A549 (cell line): ENCODE data around the gene MAGI2. TPM values are rescaled to one million over a fixed set of nuclear protein-coding genes. Genes with fewer than 3 reads are reported as not detected.

Experiments used
- ATAC-seq, 2 experiments: fragments of 200-7000 bp in 1 of 2; fragments of >200 bp in 1 of 2; cut with Nextera tagmentation in 1 of 2; cut with Tn5 transposase in 1 of 2; 3 replicates each; pipeline versions ENCODE4 v1.8.0 to v1.9.1; 2018 to 2020; ENCODE audit warnings: mild to moderate bottlenecking in 1 of 2, moderate library complexity in 1 of 2
- CTCF ChIA-PET: fragments of 300-600 bp; sonication (Branson Sonifier 250); formaldehyde crosslinking; extraction: SDS; loops from one replicate; lab custom pipeline; 2021; ENCODE audit warnings: antibody characterized with exemption, inconsistent platforms; lab: Yijun Ruan, JAX
- POLR2A ChIA-PET: fragments of 350-600 bp; formaldehyde crosslinking; extraction: SDS; loops from one replicate; lab custom pipeline; 2021; ENCODE audit warnings: antibody characterized with exemption, inconsistent platforms; lab: Yijun Ruan, JAX
- DNase-seq, 2 experiments: peaks; one replicate each; pipeline versions ENCODE4 v3.0.0 to v3.0.0-alpha.2; 2011 to 2016; ENCODE audit warnings: low read depth in 1 of 2, low spot score in 1 of 2
- FAIRE-seq: peaks from 2 replicates; lab custom pipeline; 2011; peaks lifted over from hg19 to GRCh38; lab: Jason Lieb, UNC
- H3K27ac ChIP-seq, 2 experiments: fragments of >200 bp; sonication (Bioruptor Twin); formaldehyde crosslinking; 3 replicates each; pipeline ENCODE4 v1.5.1; 2016 to 2017
- H3K4me1 ChIP-seq: fragments of >200 bp; sonication (Bioruptor Twin); formaldehyde crosslinking; 3 replicates; pipeline ENCODE4 v1.6.1; 2016
- H3K4me2 ChIP-seq: fragments of >200 bp; sonication (Bioruptor Twin); formaldehyde crosslinking; 3 replicates; pipeline ENCODE4 v1.6.1; 2016
- H3K4me3 ChIP-seq: fragments of >200 bp; sonication (Bioruptor Twin); formaldehyde crosslinking; 3 replicates; pipeline ENCODE4 v1.5.1; 2016
- H3K9me3 ChIP-seq: fragments of >200 bp; sonication (Bioruptor Twin); formaldehyde crosslinking; 3 replicates; pipeline ENCODE4 v1.6.1; 2016
- BHLHE40 ChIP-seq: IDR thresholded peaks from 2 replicates; pipeline ENCODE4 v1.6.1; 2012; ENCODE audit warnings: low read depth, low read length, inconsistent platforms
- CBX2 ChIP-seq: fragments of 200-600 bp; sonication (generic); IDR thresholded peaks from 2 replicates; pipeline ENCODE4 v1.6.1; 2016; ENCODE audit warnings: low read depth, mild to moderate bottlenecking, borderline replicate concordance
- CEBPB ChIP-seq, 2 experiments: fragments of >200 bp in 1 of 2; sonication (Bioruptor Twin) in 1 of 2; formaldehyde crosslinking in 1 of 2; IDR thresholded peaks; 2 replicates each; pipeline ENCODE4 v1.6.1; 2012 to 2016
- CHD4 ChIP-seq: fragments of 200-600 bp; sonication (generic); IDR thresholded peaks from 2 replicates; pipeline ENCODE4 v1.6.1; 2016; ENCODE audit warnings: antibody characterized with exemption, mild to moderate bottlenecking, borderline replicate concordance
- EHMT2 ChIP-seq: fragments of 200-600 bp; sonication (generic); IDR thresholded peaks from 2 replicates; pipeline ENCODE4 v1.6.1; 2016; ENCODE audit warnings: antibody characterized with exemption, low read depth, mild to moderate bottlenecking, moderate library complexity
- FOSL2 ChIP-seq, 2 experiments: fragments of 450-650 bp in 1 of 2; fragments of >200 bp in 1 of 2; sonication (Bioruptor Twin) in 1 of 2; formaldehyde crosslinking; IDR thresholded peaks; 2 replicates each; pipeline versions ENCODE4 v1.5.0 to v1.6.1; 2016 to 2020; ENCODE audit warnings: mild to moderate bottlenecking in 1 of 2, moderate library complexity in 1 of 2
- HDAC2 ChIP-seq: fragments of 200-600 bp; sonication (generic); IDR thresholded peaks from 2 replicates; pipeline ENCODE4 v1.6.1; 2016
- HEYL ChIP-seq: fragments of 250-450 bp; sonication (Bioruptor Pico); IDR thresholded peaks from 2 replicates; pipeline ENCODE4 v1.8.0; 2021; ENCODE audit warnings: mild to moderate bottlenecking, moderate library complexity
- KDM1A ChIP-seq: fragments of 200-600 bp; sonication (generic); IDR thresholded peaks from 2 replicates; pipeline ENCODE4 v1.6.1; 2016; ENCODE audit warnings: low read depth, mild to moderate bottlenecking
- MAFK ChIP-seq: fragments of 450-650 bp; IDR thresholded peaks from 2 replicates; pipeline ENCODE4 v1.6.1; 2014; ENCODE audit not compliant: partially characterized antibody
- RAD21 ChIP-seq, 2 experiments: fragments of >200 bp in 1 of 2; sonication (Bioruptor Twin) in 1 of 2; formaldehyde crosslinking in 1 of 2; IDR thresholded peaks in 1 of 2; conservative IDR thresholded peaks in 1 of 2; 2 replicates in 1 of 2; 3 replicates in 1 of 2; pipeline ENCODE4 v1.6.1; 2012 to 2018; ENCODE audit warnings: inconsistent platforms in 1 of 2
- RCOR1 ChIP-seq: fragments of 150-350 bp; IDR thresholded peaks from 2 replicates; pipeline ENCODE4 v1.6.1; 2014; ENCODE audit warnings: antibody characterized with exemption, low read length, low read depth
- WGBS: methylation state at CpG from one replicate; pipeline ENCODE4 v1.1.6; 2017; ENCODE audit errors: missing lambda C conversion rate; 5-methylcytosine and 5-hydroxymethylcytosine counted together
- polyA plus RNA-seq, 4 experiments: library from polyadenylated mRNA; depleted of rRNA in 3 of 4; stranded (reverse); fragments of >200 nt; fragmentation: RNase III in 1 of 4; extraction: RNeasy Plus Mini Kit Qiagen cat#74134 plus additional on column Dnase treatment in 1 of 4; gene quantifications; 2 replicates in 3 of 4; 3 replicates in 1 of 4; pipeline ENCODE4 v1.2.3, GENCODE V29; 2011 to 2017
- TF ChIP-seq, protein P1 (sequence below): fragments of >200 bp; sonication (Bioruptor Twin); formaldehyde crosslinking; IDR thresholded peaks from 3 replicates; pipeline ENCODE4 v1.6.1; 2016
- TF ChIP-seq, protein P2 (sequence below): fragments of 200-600 bp; sonication (generic); IDR thresholded peaks from 2 replicates; pipeline ENCODE4 v1.6.1; 2016; ENCODE audit warnings: antibody characterized with exemption, mild to moderate bottlenecking, moderate library complexity

MAGI2 gene
- polyA plus RNA-seq, 2 of the 4 experiments (the other 2 are of a cell fraction): 0.48 to 0.81 TPM

DNA sequence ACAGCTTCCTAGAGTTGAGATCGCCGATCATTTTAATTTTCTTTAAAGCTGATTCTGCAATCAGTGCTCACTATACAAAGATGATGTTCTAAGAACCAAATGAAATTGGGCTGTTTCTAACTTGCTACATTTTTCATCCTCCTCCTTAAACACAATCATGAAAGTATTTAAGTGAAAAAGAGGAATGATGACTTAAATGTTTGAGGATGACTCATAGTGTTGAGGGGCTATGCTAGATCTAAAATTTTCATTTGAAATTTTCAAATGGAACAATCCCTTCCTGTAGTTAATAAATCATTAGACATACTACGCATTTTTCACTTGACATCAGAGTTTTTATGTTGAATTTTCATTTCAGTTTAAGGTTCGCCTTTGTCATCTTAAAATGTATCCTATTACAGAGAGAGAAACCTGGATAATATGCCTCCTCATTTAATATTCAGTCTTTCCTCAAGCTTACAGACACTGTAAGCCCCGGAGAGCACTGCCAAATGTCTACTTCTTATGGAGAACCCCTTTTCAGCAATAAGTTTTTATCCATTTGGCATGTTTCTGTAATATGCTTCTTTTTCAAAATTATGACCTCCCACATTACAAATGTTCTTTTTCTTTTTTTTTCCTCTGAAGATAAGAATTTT, 499.6 kb downstream of the MAGI2 start:
- CTCF ChIA-PET: no interaction called here
- Histone ChIP-seq H3K9me3 (no peaks in the 10 kb centered on the region), H3K4me3 (no peak overlapping the region), H3K4me1 (no peaks in the 10 kb centered on the region), H3K4me2 (no peak overlapping the region), H3K27ac (no peak overlapping the region)
- POLR2A ChIA-PET: no interaction called here
- DNase-seq (no peak), FAIRE-seq (no peak), ATAC-seq (no peak)
- TF ChIP-seq, protein P1, sequence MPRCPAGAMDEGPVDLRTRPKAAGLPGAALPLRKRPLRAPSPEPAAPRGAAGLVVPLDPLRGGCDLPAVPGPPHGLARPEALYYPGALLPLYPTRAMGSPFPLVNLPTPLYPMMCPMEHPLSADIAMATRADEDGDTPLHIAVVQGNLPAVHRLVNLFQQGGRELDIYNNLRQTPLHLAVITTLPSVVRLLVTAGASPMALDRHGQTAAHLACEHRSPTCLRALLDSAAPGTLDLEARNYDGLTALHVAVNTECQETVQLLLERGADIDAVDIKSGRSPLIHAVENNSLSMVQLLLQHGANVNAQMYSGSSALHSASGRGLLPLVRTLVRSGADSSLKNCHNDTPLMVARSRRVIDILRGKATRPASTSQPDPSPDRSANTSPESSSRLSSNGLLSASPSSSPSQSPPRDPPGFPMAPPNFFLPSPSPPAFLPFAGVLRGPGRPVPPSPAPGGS: no peak
- TF ChIP-seq CHD4: no peak
- TF ChIP-seq CEBPB (IDR thresholded peaks at IDR 0.05): no peak
- no peak for TF ChIP-seq HDAC2
- TF ChIP-seq, protein P2, sequence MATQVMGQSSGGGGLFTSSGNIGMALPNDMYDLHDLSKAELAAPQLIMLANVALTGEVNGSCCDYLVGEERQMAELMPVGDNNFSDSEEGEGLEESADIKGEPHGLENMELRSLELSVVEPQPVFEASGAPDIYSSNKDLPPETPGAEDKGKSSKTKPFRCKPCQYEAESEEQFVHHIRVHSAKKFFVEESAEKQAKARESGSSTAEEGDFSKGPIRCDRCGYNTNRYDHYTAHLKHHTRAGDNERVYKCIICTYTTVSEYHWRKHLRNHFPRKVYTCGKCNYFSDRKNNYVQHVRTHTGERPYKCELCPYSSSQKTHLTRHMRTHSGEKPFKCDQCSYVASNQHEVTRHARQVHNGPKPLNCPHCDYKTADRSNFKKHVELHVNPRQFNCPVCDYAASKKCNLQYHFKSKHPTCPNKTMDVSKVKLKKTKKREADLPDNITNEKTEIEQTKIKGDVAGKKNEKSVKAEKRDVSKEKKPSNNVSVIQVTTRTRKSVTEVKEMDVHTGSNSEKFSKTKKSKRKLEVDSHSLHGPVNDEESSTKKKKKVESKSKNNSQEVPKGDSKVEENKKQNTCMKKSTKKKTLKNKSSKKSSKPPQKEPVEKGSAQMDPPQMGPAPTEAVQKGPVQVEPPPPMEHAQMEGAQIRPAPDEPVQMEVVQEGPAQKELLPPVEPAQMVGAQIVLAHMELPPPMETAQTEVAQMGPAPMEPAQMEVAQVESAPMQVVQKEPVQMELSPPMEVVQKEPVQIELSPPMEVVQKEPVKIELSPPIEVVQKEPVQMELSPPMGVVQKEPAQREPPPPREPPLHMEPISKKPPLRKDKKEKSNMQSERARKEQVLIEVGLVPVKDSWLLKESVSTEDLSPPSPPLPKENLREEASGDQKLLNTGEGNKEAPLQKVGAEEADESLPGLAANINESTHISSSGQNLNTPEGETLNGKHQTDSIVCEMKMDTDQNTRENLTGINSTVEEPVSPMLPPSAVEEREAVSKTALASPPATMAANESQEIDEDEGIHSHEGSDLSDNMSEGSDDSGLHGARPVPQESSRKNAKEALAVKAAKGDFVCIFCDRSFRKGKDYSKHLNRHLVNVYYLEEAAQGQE: no peak
- TF ChIP-seq FOSL2 (IDR thresholded peaks at IDR 0.05): no peak
- peak; percentile 45 for TF ChIP-seq FOSL2 (CRISPR knock-in tag; IDR thresholded peaks at IDR 0.05)
- WGBS: 32% methylated on average over 5 of the region's 5 CpGs

DNA sequence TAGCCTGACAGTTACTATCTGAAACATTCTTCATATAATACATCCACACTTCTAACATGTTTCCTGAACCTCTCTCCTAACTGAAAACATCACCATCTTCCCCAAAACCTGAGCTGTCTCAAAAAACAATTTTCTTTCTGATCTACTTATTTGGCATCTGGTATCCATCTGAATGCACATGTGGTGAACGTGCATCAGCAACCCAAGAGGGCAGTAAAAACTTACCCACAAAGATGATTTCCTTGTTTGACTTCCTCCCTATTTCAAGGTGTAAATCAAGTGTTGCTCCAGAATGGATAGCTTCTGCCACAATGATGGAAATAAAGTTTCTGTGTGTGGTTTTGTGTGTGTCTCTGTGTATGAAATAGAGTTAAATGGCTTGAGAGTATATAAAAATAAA, 500.4 kb downstream of the MAGI2 start:
- ChIA-PET POLR2A (no interaction called here), CTCF (no interaction called here)
- no peak overlapping the region for H3K27ac ChIP-seq
- ATAC-seq (no peak), DNase-seq (no peak), FAIRE-seq (no peak)
- TF ChIP-seq HEYL: no peak
- TF ChIP-seq EHMT2: no peak
- no peak for TF ChIP-seq BHLHE40
- TF ChIP-seq CBX2: no peak
- no peak for TF ChIP-seq MAFK
- TF ChIP-seq RCOR1: no peak
- H3K9me3 ChIP-seq: no peaks in the 10 kb centered on the region
- no peaks in the 10 kb centered on the region for H3K4me1 ChIP-seq
- no peak overlapping the region for H3K4me2 ChIP-seq
- 23% methylated on average over 1 of the region's 1 CpG for WGBS
- H3K4me3 ChIP-seq: no peak overlapping the region

DNA sequence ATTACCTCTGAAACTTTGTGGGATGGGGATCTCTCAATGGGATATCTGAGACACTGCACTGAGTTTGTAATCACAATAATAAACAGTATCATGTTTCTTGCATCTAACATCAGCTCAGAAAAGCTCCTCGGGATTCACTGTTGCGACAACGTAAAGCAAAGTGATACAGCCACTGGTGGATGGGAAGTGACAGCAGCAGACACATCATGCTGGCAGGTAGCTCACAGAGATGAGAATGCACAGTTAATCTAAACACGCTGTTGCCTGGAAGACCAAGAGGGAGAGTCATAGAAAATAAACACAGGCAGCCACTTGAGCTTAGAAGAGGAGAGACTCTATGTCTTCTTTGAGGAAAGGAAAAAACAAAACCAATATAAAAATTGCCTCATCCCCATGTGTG, 513.8 kb downstream of the MAGI2 start:
- H3K9me3 ChIP-seq: no peaks in the 10 kb centered on the region
- 20% methylated on average over 4 of the region's 4 CpGs for WGBS
- FAIRE-seq (no peak), DNase-seq (no peak), ATAC-seq (no peak)
- no peak overlapping the region for H3K4me3 ChIP-seq
- H3K4me1 ChIP-seq: no peaks in the 10 kb centered on the region
- H3K4me2 ChIP-seq: no peak overlapping the region
- H3K27ac ChIP-seq: no peak overlapping the region
- TF ChIP-seq KDM1A: no peak
- no peak for TF ChIP-seq RCOR1
- ChIA-PET CTCF (interaction anchor here (1.1 kb wide), 1 partner anchor 28 kb away, joined by 3 read pairs; no protein-coding TSS in a partner anchor), POLR2A (no interaction called here)

DNA sequence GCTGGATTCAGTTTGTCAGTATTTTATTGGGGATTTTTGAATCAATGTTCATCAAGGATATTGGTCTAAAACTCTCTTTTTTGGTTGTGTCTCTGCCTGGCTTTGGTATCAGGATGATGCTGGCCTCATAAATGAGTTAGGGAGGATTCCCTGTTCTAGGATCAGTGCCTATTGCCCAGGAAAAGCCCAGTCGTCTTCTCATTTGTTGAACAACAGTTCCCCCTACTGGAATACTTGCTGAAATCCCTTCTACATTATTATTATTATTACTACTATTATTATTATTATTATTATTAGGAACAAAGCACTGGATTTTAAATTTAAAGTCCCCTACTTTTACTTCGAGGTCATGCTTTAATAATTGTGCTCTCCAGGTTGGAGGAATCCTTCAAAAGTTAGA, 528.9 kb downstream of the MAGI2 start:
- CTCF ChIA-PET: no interaction called here
- DNase-seq: peak in 1 of 2 experiments; percentile 11
- peak in 1 of 2 experiments; percentile 10; a peak in 1 of 5 replicates for TF ChIP-seq RAD21 (conservative IDR thresholded peaks at IDR 0.05 in 1 of 2, IDR thresholded peaks at IDR 0.05 in 1 of 2)
- TF ChIP-seq HEYL: no peak
- TF ChIP-seq, all 56 proteins: peak for 1
- POLR2A ChIA-PET: no interaction called here
- Histone ChIP-seq H3K4me3 (no peak overlapping the region), H3K4me1 (no peaks in the 10 kb centered on the region), H3K27ac (no peak overlapping the region), H3K9me3 (no peaks in the 10 kb centered on the region), H3K4me2 (no peak overlapping the region)
- WGBS: 0% methylated on average over 2 of the region's 2 CpGs
- FAIRE-seq: no peak
- ATAC-seq: no peak
